Stimulated activated CD4-positive, alpha-beta T cell treated with anti-CD3 and anti-CD28 coated beads, Interleukin-1b, Interleukin-23, amount 100 ng/mL, for 1 hour (primary cell): Measurements from ENCODE around the gene FUCA1.
"Not testable (repeated sequence)": the region's sequence is repeated elsewhere in the genome, so short reads cannot be mapped to it uniquely, and the experiment has no call there.

Source experiments
- DNase-seq, 2 donors: peaks; one replicate each; pipeline ENCODE4 v3.0.0-alpha.2; 2020; ENCODE audit warnings: low read depth in 2 of 2

The FUCA1 gene

GRCh38 chr1:23867895-23868556, at the start of gene FUCA1:
Gene FUCA1 (minus strand): TSS chr1:23868290. CDS start chr1:23868286, 4 bp downstream.
- peak; percentile 89 to 90 for DNase-seq

GRCh38 chr1:23916209-23917131, 48.4 kb upstream of the FUCA1 start:
- peak in 1 of 2 donors; percentile 5 for DNase-seq

GRCh38 chr1:23915466-23915865, 47.4 kb upstream of the FUCA1 start:
- DNase-seq, result no peak

DNA sequence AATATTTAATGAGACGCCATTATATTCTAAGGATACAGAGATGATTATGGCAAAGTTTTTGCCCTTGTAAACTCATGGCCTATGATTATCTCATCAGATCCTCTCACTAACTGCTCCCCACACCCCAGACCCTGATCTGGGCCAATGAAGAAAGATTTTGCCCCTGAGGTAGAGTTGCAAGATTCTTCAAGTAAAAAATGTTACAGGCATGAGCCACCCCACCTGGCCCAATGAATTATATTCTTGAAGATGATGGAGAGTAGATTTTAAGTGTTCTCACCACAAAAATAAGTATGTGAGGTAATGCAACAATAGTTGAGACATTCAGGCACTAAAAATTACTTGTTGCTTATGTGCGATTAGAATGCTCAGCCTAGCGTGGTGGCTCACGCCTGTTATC, 46.8 kb upstream of the FUCA1 start:
- no peak for DNase-seq

GRCh38 chr1:23913212-23913880, 45.3 kb upstream of the FUCA1 start, which contains the start of gene CNR2:
Gene CNR2 (minus strand): TSS chr1:23913362. CDS start chr1:23875617, 37,745 bp downstream.
- DNase-seq, result no peak

DNA sequence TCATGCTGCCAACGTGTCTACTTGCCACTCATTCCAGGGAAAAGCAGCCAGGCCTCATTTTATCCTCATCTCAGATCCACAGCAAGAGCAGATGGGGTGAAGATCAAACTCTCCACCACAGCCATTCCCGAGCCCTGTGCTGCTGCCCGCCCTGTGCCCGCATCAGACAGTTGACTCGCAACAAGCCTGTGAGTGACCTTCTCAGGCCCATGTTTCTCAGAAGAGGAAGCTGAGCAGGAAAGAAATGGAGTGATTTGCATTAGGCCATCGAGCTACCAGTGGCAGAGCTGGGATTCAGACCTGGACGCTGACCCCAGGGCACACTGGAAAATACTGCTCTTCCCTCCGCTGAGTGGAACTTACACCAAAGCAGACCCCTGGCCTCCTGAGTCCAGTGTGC, 43.8 kb upstream of the FUCA1 start:
- no peak for DNase-seq

DNA sequence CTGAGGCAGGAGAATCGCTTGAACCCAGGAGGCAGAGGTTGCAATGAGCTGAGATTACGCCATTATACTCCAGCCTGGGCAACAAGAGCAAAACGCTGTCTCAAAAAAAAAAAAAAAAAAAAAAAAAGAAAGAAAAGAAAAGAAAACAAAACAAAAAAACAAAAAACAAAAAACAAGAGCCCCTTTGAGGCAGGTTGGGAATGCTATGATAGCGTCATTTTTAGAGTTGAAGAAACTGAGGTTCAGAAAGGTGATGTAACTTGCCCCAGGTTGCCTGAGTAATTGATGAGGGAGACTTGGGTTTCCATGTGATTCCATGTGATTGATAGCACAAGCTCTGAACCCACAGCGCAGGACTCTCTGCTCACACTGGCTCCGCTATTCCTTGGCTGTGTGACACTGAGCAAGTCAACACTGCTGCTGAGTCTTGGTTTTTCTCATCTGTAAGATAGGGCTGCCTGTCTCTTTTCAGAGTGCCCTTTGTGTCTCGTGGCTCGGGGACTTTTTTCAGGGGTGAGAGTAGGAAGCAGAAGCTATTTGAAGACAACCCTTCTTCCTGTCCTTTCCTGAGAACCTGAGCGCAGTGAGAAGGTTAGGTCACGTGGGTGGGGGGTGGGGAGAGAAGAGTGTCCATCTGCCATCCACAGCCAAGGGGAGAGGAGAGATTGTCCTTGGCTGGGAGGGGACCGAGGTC, 42.6 kb upstream of the FUCA1 start:
- DNase-seq, result no peak

DNA sequence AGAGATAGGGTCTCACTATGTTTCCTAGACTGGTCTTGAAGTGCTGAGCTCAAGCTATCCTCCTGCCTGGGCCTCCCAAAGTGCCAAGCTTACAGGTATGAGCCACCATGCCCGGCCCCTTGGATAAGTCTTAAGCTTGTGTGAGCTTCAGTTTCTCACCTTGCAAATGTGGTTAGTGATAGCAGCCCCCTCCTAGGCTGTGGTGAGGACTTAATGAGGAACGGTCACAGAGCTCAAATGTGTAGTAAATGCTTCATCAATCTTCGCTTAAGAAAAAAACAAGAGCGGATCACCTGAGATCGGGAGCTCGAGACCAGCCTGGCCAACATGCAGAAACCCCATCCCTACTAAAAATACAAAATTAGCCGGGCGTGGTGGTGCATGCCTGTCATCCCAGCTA, 42.1 kb upstream of the FUCA1 start:
- DNase-seq, result no peak

DNA sequence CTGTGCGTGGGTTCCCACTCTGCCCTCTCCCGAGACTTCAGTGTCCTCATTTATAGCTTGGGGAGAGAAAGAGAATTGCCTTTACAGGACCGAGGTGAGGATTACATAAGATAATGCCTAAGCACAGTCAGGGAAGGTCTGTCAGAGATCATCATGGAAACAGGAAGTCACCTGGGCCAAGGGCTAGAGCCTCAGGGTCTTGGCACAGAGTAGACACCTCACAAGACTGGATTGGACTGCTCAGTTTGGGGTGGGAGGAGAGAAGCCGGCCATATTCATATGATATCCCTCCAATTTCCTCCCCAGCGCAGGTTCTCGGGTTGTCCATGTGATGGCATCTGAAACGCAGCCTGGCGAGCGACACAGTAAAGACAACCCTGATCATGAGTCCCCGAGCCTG, 41.3 kb upstream of the FUCA1 start:
- DNase-seq, result no peak

DNA sequence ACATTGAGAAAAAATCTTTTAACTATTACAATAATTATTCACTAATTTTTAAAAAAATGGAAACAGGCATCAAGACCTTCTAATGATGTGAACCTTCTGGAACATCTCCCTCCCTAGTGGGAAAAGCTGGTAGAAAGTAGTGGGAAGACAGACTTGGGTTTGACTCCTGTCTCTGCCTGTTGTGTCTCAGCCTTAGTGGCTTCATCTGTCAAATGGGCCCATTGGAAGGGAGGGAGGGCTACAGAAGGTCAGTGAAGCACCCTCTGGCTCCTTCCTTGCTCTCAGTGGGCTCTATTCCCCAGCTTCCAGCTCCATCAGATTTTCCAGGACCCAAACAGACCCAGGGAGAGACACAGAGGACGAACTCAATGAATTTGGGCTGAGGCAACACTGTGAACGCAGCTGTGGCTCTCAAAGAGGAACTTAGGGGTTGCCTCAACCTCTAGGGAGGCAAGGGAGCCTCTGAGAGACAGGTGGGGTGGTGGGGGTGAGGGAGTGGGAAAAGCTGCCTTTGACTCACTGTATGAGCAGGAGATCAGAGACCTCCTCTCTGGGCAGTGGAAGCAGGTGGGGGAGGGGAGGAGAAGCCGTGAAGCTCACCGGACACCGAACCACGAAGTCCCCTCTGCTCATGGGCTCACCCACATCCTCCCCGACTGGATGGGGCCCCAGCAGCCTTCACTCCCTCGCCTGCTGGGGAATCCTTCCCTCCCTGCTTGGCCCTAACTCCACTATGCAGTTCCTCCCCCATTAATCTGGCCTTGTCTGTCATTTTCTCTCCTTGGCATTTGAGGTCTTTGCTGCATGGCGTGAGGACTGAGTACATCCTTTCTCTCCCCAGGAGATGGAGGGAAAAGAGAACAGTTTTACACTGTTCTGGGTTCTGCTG, 40.6 kb upstream of the FUCA1 start:
- no peak for DNase-seq

DNA sequence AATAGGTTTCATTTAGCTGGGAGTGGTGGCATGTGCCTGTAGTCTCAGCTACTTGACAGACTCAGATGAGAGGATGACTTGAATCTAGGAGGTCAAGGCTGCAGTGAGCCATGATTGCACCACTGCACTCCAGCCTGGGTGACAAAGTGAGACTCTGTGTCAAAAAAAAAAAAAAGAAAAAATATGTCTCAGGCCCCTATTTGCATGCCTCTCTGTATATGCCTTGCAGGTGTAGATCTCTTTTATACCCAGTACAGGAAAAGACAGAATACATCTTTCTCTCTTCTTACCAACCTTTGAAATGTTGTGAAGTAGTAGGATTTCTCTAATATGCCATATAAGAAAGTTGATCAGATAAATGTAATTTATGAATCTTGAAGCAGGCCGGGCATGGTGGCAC, 38.6 kb upstream of the FUCA1 start:
- DNase-seq, result no peak

DNA sequence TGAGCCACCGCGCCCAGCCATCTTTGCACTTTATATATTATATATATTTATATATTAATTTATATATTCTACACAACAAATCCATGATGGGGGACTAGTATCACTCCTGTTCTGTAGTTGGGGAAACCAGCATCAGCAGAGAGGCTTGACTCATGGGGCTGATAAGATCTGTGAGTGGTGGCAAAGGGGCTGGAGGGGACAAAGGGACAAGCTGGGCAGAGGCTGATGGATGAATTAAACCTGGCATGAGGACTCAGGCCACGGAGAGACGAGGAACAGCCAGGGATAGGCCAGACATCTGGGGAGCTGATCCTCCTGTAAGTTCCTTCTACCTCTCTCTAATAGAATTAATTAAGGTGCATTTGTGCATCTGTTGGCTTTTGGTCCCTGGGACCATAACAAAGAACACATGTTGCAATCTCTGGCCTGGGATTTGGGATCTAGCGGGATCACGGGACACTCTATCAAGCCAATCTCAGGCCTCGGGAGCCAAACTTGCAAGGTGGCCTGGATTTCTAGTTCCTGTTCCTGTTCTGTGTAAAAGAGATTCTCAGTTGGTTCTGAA, 37.5 kb upstream of the FUCA1 start:
- DNase-seq, result no peak

GRCh38 chr1:23904748-23905357, 36.8 kb upstream of the FUCA1 start:
- no peak for DNase-seq

GRCh38 chr1:23903754-23904153, 35.7 kb upstream of the FUCA1 start:
- no peak for DNase-seq

DNA sequence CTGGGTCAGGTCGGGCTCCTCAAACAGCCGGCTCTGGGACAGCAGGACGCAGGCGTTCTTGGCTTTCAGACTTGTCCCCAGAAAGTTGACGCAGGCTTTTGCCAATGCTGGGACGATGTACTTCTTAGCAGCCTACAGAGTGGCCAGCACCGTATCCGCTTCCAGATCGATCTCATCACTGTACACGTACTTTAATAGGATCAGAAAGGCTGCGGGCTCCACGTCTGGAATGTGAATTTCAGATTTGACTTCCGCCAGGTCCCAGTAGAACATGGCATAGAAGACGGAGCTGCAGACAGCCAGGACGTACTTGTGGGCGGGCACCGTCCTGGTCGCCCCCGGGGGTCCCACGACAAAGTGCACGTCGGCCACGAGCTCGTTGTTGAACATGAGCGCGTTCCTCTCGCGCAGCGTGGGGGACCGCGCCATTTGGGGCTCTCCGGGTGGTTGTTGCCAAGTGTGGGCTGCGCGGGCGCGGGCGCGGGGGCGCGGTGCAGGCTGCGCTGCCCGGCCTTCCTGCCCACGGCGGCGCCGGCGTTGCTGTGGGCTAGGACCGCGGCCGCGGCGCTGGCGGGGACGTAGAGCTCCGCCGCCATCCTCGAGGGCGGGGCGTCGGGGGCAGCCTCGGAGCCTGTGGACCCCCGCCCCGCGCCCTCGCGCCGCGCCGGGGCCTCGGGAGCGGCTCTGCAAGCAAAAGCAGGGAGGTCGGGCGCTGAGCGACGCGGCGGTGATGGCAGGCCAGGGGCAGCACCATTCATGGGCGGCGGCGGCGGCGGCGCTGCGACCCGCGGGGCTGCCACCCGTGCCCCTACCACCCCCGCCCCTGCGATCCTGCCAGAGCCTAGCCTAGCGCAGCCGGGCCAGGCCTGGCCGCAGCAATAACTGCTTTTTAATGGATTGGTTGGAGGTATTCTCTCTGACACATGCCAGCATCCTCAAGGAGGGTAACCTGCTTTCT, 34.5 kb upstream of the FUCA1 start:
- no peak for DNase-seq

- DNase-seq, result not testable (repeated sequence)
These were observed 31.9 kb upstream of the FUCA1 start for GRCh38 chr1:23900017-23900416.

GRCh38 chr1:23899070-23899469, 31.0 kb upstream of the FUCA1 start:
- DNase-seq, result no peak

GRCh38 chr1:23897083-23897482, 29.0 kb upstream of the FUCA1 start:
- DNase-seq, result no peak

DNA sequence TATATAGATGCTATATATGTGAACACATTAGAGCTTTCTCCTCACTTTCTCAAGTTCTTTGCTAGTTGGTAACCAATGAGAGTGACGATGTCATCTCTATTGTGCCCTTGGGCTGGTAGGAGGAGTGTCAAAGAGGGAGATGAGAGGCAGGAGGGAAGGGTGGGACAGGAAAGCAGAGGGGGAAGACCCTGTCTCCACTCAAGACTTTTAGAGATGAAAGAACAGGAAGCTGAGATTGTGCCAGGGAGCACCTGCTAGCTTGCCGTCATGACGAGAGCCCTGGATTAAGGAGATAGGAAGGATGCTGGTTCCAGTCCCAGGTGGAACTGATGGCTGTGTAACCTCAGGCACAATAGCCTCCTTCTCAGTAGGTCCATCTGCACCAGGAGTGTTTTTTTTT, 28.4 kb upstream of the FUCA1 start:
- no peak for DNase-seq
